Measurements from ENCODE around the gene ALDH1A2. TPM values are rescaled to one million over a fixed set of nuclear protein-coding genes. Genes with fewer than 3 reads are reported as not detected.

ALDH1A2 gene
- total and polyA plus RNA-seq, 11 donors = 1.9 to 63.3 (median 6.8) TPM

DNA sequence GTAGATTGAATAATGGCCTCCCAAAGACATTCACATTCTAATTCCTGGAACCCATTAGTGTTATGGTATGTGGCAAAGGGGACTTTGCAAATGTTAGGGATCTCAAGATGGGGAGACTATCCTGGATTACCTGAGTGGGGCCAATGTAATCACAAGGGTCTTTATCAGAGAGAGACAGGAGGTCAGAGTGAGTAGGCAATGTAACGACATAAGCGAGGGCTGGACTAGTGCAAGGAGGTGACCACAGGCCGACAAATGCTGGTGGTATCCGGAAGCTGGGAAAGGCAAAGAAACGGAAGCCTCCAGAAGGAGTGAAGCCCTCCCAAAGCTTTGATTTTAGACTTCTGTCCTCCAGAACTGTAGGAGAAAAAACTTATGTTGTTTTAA is 46.2 kb upstream of the ALDH1A2 start:
- 86 to 94% (median 93%) methylated on average over 5 of the region's 5 CpGs for WGBS, 4 donors
- H3K9me3 ChIP-seq = no peaks in the 10 kb centered on the region
- DNase-seq (no peak), ATAC-seq (no peak)
- TF ChIP-seq, protein P1, sequence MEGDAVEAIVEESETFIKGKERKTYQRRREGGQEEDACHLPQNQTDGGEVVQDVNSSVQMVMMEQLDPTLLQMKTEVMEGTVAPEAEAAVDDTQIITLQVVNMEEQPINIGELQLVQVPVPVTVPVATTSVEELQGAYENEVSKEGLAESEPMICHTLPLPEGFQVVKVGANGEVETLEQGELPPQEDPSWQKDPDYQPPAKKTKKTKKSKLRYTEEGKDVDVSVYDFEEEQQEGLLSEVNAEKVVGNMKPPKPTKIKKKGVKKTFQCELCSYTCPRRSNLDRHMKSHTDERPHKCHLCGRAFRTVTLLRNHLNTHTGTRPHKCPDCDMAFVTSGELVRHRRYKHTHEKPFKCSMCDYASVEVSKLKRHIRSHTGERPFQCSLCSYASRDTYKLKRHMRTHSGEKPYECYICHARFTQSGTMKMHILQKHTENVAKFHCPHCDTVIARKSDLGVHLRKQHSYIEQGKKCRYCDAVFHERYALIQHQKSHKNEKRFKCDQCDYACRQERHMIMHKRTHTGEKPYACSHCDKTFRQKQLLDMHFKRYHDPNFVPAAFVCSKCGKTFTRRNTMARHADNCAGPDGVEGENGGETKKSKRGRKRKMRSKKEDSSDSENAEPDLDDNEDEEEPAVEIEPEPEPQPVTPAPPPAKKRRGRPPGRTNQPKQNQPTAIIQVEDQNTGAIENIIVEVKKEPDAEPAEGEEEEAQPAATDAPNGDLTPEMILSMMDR (IDR thresholded peaks at IDR 0.05) = no peak
- TF ChIP-seq POLR2A (IDR thresholded peaks at IDR 0.05) = no peak
- no peaks in the 10 kb centered on the region for H3K36me3 ChIP-seq
- H3K4me3 ChIP-seq = no peak overlapping the region
- no peak overlapping the region for H3K27ac ChIP-seq
- H3K4me1 ChIP-seq = no peaks in the 10 kb centered on the region
- intact Hi-C loops (cut with DNase I) = loop anchor here in 1 of 10 donors (5.0 kb wide), 1 partner anchor 71 kb away; no protein-coding TSS in a partner anchor
- H3K27me3 ChIP-seq = peaks cover 0 to 21% (median 0%) of the 10 kb centered on the region in 9 donors

DNA sequence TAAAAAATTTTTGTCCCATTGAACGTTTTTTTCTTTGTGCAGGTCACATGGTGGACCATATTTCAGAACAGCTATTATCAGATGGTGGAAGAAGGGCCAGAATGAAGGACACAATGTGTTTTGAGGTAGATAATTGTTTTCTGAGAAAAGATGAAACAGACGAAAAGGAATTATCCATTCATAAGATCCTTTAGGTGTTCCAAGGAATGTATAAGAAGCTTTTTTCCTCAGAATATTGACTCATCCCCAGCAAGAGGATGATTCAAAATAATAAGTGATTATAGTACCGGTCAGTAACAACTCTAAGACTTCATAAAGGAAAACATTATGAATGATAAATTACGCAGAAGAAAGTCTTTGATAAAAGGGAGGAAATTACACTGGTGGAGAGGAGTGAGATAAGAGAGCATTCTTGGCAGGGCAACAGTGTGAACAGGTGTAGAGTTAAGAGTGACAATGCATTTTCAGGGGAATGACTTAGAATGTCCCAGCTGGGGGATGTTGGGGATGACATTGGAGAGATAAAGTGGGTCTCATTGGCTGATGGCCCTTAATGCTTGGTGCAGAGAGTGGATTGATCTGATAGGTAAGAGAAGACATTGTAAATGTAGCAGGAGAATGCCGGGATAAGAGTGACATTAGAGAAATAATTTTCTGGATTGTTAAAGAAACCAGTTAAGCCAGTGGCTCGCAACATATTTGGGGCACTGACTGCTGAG is 45.6 kb upstream of the ALDH1A2 start:
- 58 to 70% (median 60%) methylated on average over 6 of the region's 6 CpGs for WGBS, 4 donors
- Histone ChIP-seq H3K9me3 (no peaks in the 10 kb centered on the region), H3K27ac (no peak overlapping the region), H3K27me3 (peaks cover 0 to 21% (median 0%) of the 10 kb centered on the region in 9 donors), H3K36me3 (no peaks in the 10 kb centered on the region), H3K4me1 (no peaks in the 10 kb centered on the region), H3K4me3 (no peak overlapping the region)
- TF ChIP-seq, protein P1 (IDR thresholded peaks at IDR 0.05) = no peak
- no peak for TF ChIP-seq POLR2A (IDR thresholded peaks at IDR 0.05)
- intact Hi-C loops (cut with DNase I) = loop anchor here in 1 of 10 donors (5.0 kb wide), 1 partner anchor 71 kb away; no protein-coding TSS in a partner anchor
- no peak for ATAC-seq
- no peak for DNase-seq

DNA sequence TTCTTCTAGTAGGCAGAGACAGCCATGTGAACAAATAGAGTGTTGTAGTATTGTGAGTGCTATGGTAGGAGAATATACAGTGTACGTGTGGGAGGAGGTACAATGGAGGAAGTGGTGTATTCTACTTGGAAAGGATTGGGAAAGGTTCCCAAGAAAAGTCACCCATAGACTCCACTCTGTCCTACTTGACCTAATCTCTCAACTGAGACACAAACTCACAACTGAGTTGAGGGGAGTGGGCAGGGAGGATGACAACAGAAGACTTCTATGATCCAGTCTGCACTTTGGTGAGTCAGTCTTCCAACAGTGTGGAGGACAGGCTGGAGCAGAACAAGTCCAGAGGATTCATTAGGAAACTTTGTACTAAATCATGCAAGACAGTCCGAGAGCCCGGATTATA is 43.9 kb upstream of the ALDH1A2 start:
- intact Hi-C loops (cut with DNase I) = no loop called here

DNA sequence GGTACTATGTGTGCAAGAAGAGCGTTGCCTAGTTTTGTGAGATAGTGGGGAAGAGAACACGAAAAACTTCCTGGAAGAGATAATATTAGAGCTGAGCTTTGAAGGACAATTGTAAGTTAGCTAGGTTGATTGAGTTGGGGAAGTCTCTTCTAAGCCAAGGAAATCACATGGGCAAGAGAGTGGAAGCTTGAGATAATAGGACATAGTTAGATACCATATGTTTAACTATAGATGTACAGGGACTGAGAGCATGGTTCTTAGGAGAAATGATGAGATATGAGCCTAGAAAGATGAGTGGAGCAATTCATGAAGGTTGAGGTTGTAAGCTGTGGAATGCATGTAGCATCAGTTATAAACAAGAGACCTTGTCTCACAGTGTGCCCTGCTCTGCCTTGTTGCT is 42.6 kb upstream of the ALDH1A2 start:
- Histone ChIP-seq H3K4me1 (no peaks in the 10 kb centered on the region), H3K36me3 (no peaks in the 10 kb centered on the region), H3K9me3 (no peaks in the 10 kb centered on the region), H3K27me3 (peaks cover 0 to 29% (median 0%) of the 10 kb centered on the region in 9 donors), H3K4me3 (no peak overlapping the region), H3K27ac (no peak overlapping the region)
- TF ChIP-seq, protein P1 (IDR thresholded peaks at IDR 0.05) = no peak
- TF ChIP-seq POLR2A (IDR thresholded peaks at IDR 0.05) = no peak
- 58 to 71% (median 63%) methylated on average over 2 of the region's 2 CpGs for WGBS, 4 donors
- ATAC-seq (no peak), DNase-seq (no peak)
- intact Hi-C loops (cut with DNase I) = no loop called here

More for the DNA sequence above, 43.9 kb upstream of the ALDH1A2 start:
- Histone ChIP-seq H3K36me3 (no peaks in the 10 kb centered on the region), H3K9me3 (no peaks in the 10 kb centered on the region), H3K27ac (no peak overlapping the region), H3K4me3 (no peak overlapping the region), H3K4me1 (no peaks in the 10 kb centered on the region), H3K27me3 (peaks cover 0 to 28% (median 0%) of the 10 kb centered on the region in 9 donors)
- no peak for DNase-seq
- no peak for TF ChIP-seq POLR2A (IDR thresholded peaks at IDR 0.05)
- TF ChIP-seq, protein P1 (IDR thresholded peaks at IDR 0.05) = no peak
- ATAC-seq = no peak
- 83 to 93% (median 86%) methylated on average over 3 of the region's 3 CpGs for WGBS, 4 donors
